Left cardiac atrium (tissue), 4 donors: ENCODE results near the gene RAB22A. TPM values are rescaled to one million over a fixed set of nuclear protein-coding genes. Genes with fewer than 3 reads are reported as not detected.

Experiments used
- ATAC-seq, 2 donors: fragments of 200-7000 bp; cut with Tn5 transposase; one replicate each; pipeline ENCODE4 v1.9.1; 2020; ENCODE audit warnings: mild to moderate bottlenecking in 2 of 2, moderate library complexity in 2 of 2
- DNase-seq: peaks from one replicate; pipeline ENCODE4 v3.0.0-alpha.2; 2020
- intact Hi-C, 2 donors: fragments of 100-400 bp; cut with DNase I; formaldehyde crosslinking; loops; one replicate each; pipeline versions ENCODE4 v1.14.1 to v1.15.1; 2022 to 2023
- total RNA-seq, 2 donors: library from RNA; stranded (reverse); fragmentation: NEBNext Ultra II Directional; extraction: Animal tissue kit (Norgen Biotek cat#: 25700); gene quantifications; one replicate each; pipeline ENCODE4 v1.2.1, GENCODE V29; 2021
- donor health status: DM: no; HTN: yes; CAD: no.
- donor health status: DM: no; HTN: yes; CAD: no; lungs with severe emphysema.
- donor health status: DM: yes; HTN: yes; CAD: no.
- donor health status: Dilated cardiomyopathy.

Gene RAB22A
- total RNA-seq, 2 donors from 2014 or later: 9.5 to 10.3 TPM

GRCh38 chr20:58296051-58296837 lies 13.3 kb upstream of the RAB22A start:
- intact Hi-C loops: no loop called here
- no peak for ATAC-seq
- no peak for DNase-seq

GRCh38 chr20:58297394-58297793 lies 12.1 kb upstream of the RAB22A start:
- intact Hi-C loops: no loop called here
- ATAC-seq (no peak), DNase-seq (no peak)

- DNase-seq: no peak
- ATAC-seq: no peak
- intact Hi-C loops: no loop called here
Measured at GRCh38 chr20:58300321-58300720, 9.2 kb upstream of the RAB22A start.

- intact Hi-C loops: no loop called here
- DNase-seq (no peak), ATAC-seq (no peak)
Measured at GRCh38 chr20:58303547-58303946, 6.0 kb upstream of the RAB22A start.

DNA sequence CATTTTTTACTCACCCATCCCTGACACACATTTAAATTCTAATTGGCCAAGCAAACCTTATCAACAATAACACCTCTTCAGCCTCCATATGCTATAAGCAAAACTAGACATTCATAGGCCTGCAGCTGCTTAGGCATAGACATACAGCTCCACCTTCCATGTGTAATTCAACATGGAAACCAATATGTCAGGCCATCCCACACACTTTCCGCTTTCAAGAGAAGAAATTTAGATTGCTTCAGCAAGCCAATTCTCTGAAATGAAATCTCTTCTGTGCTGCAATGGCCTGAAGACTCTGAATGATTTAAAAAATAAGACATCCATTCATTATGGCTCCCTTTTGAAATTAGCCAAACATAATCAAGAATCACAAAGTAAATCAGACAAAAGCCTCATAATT lies 4.5 kb upstream of the RAB22A start:
- DNase-seq (no peak), ATAC-seq (no peak)
- intact Hi-C loops: no loop called here

- DNase-seq: peak; percentile 34
- intact Hi-C loops: no loop called here
- ATAC-seq: no peak
Measured at GRCh38 chr20:58306421-58307261, 2.9 kb upstream of the RAB22A start.

DNA sequence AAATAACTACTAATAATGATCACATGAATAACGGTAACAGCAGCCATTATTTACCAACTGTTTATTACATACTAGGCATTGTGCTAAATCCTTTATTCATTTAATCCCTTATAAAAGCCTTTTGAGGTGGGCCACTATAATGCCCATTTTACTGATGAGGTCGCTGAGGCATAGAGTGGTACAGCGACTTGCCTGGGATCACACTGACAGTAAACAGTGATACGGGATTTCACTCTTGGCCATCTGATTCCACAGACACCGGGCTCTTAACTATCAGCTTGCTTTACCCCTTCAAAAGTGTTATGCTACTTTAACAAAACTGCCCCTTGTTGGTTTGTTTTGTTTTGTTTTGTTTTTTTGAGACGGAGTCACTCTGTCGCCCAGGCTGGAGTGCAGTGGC lies 2.2 kb upstream of the RAB22A start:
- ATAC-seq (no peak), DNase-seq (no peak)
- intact Hi-C loops: no loop called here

DNA sequence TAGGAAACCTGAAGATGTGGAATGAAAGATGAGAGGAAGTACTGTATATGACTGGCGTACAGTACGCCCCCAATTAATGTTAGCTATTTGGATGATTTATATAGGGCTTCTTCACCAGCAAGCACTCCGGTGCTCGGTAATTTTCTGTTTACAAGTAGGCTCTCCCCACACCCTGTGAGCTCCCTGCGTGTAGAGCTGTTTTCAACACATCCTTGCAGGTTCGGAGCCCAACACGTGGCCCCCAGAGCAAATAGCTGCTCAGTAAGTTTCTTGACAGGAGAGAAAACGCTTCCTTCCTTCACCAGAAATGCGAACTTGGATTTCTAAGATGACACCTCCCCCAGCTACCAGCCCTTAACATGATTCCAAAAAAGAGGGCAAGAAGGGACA lies 1.2 kb upstream of the RAB22A start:
- intact Hi-C loops: no loop called here
- ATAC-seq (no peak), DNase-seq (no peak)

DNA sequence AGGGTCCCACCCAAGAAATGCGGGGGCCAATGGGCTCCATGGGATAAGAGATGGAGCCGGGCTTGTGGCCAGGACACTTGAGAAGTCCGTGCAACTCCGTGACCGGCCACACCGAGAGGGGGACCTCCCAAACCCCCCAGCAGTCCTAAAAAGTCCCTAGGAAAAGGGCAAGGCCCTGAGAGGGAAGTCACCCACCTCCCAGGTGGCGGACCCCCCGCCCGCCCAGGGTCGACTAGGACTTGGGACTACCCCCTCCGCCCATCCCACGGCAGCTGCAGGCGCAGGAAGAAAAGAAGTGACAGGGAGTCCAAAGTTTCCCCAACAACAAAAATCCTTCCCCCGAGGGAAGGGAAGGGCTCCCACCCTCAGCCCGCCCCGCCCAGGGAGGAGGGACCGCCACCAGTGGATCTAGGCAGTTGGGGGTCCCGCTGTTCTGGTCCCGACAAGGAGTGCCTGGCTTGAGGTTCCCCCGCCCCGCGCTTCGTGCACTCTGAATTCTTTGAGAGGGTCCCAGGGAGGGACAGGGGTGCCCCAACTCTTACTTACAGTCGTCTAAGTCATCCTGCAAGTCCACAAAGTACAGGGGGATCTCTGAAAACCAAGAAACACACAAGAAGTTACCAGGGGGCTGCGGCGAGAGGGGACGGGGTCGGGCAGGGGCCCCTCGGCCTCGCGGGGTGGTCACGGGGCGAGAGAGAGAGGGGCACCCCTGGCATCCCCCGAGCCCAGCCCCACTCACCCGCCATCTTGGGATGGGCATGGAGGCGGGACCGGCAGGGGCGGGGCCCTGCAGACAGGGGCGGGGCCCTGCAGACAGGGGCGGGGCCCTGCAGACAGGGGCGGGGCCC lies 611 bp upstream of the RAB22A start:
- DNase-seq (peak; percentile 72), ATAC-seq (peak; percentile 89 to 92)
- intact Hi-C loops: no loop called here

GRCh38 chr20:58310291-58310782 lies 822 bp downstream of the RAB22A start:
- intact Hi-C loops: loop anchor here in 1 of 2 donors (10.0 kb wide), 1 partner anchor 74 kb away; the partner anchor contains the start of gene VAPB

GRCh38 chr20:58312836-58313235 lies 3.3 kb downstream of the RAB22A start:
- ATAC-seq (no peak), DNase-seq (no peak)
- intact Hi-C loops: loop anchor here in 1 of 2 donors (10.0 kb wide), 1 partner anchor 72 kb away; the partner anchor contains the start of gene VAPB

More at GRCh38 chr20:58310291-58310782, 822 bp downstream of the RAB22A start:
- ATAC-seq (no peak), DNase-seq (no peak)

- intact Hi-C loops: loop anchor here in 1 of 2 donors (10.0 kb wide), 1 partner anchor 71 kb away; the partner anchor contains the start of gene VAPB
- no peak for DNase-seq
- no peak for ATAC-seq
Measured at GRCh38 chr20:58313396-58313795, 3.9 kb downstream of the RAB22A start.

DNA sequence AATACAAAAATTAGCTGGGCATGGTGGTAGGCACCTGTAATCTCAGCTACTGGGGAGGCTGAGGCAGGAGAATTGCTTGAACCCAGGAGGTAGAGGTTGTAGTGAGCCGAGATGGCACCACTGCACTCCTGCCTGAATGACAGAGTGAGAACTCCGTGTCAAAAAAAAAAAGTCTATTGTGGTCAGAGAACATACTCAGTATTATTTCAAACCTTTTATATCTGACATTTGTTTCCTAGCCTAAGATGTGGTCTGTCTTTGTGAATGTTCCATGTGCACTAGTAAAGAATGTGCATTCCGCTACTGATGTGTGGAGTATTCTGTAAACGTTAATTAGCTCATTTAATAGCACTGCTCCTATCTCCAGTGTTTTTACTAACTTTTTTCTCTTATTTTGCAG lies 11.7 kb downstream of the RAB22A start:
- DNase-seq: no peak
- ATAC-seq: no peak
- intact Hi-C loops: no loop called here

DNA sequence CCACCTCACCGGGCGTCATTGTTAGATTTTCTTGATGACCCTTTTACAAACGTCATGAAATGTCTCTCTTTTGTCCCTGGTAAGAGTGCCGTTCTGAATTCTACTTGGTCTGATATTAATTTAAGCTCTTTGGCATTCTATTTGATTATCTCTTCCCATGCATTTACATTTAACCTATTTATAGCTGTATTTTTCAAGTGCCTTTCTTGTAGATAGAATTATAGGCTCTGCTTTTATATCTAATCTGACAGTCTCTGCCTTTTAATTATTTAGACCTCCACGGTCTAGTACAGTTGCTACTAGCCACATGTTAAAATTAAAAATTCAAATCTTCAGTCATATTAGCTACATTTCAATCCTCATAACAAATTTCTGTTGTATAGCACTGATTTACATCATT lies 12.6 kb downstream of the RAB22A start:
- intact Hi-C loops: no loop called here
- ATAC-seq (no peak), DNase-seq (no peak)

DNA sequence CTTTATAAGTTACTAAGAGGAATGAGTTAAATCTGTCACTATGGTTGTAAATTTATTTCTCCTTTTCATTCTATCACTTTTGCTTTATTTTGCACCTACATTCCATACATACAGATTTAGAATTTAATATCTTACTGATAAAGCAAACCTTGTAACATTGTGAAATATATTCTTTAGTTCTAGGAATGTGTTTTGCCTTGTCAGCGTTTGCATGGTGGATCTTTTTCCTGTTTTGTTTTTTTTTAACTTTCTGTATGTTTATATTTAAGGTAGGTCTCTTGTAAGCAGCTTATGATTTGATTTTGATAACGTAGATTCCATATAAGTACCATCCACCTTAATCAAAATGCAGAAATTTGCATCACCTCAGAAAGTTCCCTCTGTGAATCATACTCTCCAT lies 16.4 kb downstream of the RAB22A start:
- intact Hi-C loops: no loop called here
- DNase-seq (no peak), ATAC-seq (no peak)

DNA sequence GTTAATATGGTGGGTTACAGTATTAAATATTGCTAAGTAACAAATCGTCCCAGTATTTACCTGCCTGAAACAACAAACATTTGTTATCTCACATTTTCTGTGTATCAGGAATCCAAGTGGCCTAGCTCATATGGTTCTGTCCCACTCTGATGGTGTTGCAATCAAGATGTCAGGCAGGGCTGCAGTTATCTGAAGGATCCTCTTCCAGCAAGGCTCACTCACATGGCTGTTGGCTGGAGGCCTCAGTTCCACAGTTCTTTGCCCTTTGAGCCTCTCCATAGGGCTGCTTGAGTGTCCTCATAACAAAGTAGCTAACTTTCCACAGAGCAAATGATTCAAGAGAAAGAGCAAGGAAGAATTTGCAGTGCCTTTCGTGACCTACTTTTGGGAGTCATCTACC lies 17.7 kb downstream of the RAB22A start:
- DNase-seq (no peak), ATAC-seq (peak in 1 of 2 donors; percentile 30)
- intact Hi-C loops: no loop called here

DNA sequence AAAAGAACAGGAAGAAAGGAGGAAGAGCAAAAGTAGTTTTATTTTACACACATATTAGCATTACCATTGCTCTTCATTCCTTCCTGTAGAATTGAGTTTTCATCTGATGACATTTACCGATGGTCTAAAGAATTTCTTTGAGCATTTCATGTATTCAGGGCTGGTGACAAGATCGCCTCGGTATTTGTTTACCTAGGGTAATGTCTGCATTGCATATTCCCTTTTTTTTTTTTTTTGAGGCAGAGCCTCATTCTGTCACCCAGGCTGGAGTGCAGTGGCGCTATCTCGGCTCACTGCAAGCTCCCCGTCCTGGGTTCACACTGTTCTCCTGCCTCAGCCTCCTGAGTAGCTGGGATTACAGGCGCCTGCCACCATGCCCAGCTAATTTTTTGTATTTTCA lies 19.3 kb downstream of the RAB22A start:
- ATAC-seq (no peak), DNase-seq (no peak)
- intact Hi-C loops: no loop called here

GRCh38 chr20:58329711-58330110 lies 20.2 kb downstream of the RAB22A start:
- ATAC-seq (no peak), DNase-seq (no peak)
- intact Hi-C loops: no loop called here

DNA sequence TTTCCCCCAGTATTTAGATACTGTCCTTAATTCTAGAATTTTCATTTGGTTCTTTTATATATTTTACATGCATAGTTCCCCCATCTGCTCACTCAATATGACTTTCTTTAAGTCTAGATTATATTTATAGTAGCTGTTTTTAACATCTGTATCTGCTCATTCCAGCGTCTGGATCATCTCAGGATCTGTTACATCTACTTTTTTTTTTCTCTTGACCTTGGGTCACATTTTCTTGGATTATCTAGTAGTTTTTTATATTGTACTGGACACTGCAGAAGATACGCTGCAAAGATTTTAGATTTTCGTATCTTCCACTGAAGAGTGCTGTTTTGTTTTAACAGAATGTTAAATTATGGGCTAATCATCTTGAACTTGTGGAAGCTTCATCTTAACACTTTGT lies 20.7 kb downstream of the RAB22A start:
- ATAC-seq (no peak), DNase-seq (no peak)
- intact Hi-C loops: no loop called here
